Glomerular endothelial cell (primary cell): ENCODE results near the gene CCNYL1. TPM values are rescaled to one million over a fixed set of nuclear protein-coding genes. Genes with fewer than 3 reads are reported as not detected.

Source experiments
- DNase-seq: peaks from one replicate; pipeline ENCODE4 v3.0.0-alpha.2; 2011; ENCODE audit warnings: low read depth, low spot score; ENCODE audit errors: extremely low read depth
- total RNA-seq: library from RNA; depleted of rRNA; stranded (reverse); fragments of >200 nt; gene quantifications from 2 replicates; pipeline ENCODE4 v1.2.3, GENCODE V29; 2015

The CCNYL1 gene
- total RNA-seq, 1 donor from 2014 or later, result 54.1 TPM

DNA sequence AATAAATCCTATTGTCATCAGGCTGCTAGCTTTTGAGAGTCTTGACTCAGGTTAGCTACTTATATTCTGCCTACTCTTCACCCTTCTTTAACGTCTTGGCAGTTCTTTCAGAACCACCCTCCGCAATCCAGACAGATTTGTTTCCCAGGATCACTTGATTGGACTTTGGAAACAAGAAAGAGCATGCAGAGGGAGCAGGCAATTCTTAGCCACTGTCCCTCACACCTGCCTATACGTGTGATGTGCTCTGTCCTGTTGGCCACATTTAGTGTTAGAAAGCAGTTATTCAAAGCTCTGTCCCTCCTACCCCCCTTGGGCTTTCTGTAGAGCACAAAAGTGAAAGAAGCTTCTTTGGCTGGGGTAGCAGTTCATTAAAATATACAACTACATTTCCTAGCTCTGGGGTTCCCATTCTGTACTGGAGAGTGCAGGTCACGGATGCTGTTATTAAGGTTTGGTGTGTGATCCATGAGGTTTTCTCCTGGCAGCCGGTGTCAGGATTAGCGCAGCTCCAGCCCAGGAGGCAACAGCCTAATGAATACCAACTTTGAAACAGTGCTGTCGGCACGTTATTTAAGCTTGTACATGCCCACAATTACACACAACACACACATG, 52.0 kb downstream of the CCNYL1 start:
- DNase-seq, result no peak

DNA sequence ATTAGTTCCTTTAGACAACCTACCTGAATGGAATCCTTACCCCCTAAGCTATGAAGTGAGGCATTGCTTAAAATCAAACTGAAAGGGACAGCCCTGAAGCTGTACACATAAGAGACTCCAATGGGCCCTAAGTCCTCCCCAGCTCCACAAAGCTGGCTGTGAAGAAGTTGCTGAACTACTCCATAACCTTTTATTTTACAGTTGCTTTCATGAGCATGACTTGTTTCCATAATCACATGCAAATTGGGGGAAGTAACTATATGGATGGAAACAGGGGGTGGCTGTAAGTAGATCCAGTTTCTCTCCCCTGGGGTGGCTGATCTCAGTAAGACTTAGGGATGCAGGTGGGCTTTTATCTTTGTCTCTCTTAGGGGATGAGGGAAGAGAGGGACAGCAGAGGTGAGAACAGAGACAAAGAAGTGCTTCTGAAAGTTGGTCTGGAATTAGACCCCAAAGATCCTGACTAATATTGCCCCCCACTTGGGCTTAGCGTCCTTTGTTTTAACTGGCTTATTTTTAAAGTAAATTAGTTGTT, 52.7 kb downstream of the CCNYL1 start:
- no peak for DNase-seq

DNA sequence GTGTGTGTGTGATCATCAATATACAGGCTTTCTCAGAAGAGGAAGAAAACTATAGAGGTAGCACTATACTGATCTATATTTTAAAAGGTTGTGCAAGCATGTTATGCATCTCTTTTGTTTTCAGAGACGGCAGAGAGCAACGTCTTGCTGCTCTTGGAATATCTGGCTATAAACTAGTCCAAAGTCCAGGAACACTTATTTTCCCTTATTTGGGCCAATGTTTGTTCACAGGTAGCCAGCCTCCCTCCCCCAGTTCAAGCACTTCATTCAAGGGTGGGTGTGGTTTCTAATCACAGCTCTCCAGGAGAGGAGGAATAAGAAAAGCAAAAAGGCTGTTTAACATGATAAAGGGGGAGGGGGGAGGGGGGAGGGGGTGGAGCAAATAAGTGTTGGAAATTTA, 54.1 kb downstream of the CCNYL1 start:
- no peak for DNase-seq

DNA sequence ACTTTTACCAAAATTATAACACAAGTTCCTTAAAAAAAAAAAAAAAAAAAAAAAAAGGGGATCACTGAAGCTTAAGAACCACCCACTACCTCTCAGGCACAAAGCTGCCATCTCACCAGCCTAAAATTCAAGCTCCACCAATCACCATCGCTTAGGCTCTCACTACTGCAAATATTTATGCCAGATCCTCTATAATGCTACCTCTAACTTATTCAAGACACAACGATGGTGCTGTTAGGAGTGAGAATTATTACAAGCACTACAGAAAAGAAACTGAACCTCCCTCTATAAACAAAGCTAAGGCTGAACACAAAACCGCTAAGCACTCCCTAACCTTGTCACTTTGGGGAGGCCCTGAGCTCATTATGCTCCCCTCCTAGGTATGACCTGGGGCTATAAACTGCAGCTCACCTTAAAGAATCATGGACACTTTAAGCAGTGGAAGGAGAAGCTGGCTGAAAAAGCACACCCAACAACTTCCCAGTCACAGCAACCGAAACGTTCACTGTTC, 54.7 kb downstream of the CCNYL1 start:
- no peak for DNase-seq

DNA sequence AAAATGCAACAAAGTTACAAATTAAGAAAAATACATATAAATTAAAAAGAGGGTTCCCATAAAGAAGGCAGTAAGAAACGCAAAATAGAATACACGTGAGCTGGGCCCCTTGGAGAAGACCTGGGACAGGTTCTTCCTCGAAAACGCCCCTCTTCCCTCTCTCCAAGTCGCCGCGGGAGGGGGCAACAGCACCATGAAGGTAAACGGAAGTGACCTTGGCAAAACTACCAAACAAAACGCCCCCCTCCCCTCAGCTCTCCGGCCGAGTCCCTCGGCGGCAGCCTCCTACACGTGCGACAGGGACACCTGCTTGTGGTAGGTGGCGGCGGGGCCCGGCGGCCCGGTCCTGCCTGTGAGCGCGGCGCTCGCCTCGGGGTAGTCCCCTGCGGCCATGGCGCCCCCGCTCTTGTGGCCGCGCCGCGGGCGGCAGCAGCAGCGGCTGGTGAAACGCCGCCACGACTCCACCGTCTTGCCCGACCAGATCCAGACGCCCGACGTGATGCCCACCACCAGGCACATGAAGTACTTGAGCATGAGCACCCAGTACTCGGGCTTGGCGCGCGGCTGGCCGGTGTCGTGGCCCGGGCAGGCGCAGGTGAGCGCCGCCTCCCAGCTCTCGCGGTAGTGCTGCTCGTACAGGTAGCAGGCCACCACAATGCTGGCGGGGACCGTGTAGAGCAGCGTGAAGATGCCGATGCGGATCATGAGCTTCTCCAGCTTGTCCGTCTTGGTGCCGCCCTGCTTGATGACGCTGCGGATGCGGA, 55.4 kb downstream of the CCNYL1 start:
- no peak for DNase-seq

DNA sequence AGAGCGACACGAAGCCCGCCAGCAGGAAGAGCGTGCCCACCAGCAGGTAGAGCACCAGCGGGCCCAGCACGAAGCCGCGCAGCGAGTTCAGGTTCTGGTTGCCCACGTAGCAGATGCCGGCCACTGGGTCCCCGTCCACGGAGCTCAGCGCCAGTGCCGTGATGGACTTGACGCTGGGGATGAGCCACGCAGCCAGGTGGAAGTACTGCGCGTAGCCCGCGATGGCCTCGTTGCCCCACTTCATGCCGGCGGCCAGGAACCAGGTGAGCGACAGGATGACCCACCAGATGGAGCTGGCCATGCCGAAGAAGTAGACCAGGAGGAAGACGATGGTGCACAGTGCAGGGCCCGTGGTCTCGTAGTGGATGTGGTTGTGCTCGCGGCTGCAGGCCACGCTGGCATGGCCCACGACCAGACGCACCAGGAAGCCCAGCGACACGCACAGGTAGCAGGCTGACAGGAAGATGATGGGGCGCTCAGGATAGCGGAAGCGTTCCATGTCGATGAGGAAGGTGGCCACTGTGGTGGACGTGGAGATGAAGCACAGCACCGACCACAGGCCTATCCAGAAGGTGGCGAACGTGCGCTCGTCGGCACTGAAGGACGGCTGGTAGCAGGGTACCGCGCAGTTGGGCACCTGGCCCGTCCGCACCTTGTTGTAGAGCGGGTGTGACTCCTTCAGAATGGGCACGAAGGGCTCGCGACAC, 56.2 kb downstream of the CCNYL1 start:
- no peak for DNase-seq

DNA sequence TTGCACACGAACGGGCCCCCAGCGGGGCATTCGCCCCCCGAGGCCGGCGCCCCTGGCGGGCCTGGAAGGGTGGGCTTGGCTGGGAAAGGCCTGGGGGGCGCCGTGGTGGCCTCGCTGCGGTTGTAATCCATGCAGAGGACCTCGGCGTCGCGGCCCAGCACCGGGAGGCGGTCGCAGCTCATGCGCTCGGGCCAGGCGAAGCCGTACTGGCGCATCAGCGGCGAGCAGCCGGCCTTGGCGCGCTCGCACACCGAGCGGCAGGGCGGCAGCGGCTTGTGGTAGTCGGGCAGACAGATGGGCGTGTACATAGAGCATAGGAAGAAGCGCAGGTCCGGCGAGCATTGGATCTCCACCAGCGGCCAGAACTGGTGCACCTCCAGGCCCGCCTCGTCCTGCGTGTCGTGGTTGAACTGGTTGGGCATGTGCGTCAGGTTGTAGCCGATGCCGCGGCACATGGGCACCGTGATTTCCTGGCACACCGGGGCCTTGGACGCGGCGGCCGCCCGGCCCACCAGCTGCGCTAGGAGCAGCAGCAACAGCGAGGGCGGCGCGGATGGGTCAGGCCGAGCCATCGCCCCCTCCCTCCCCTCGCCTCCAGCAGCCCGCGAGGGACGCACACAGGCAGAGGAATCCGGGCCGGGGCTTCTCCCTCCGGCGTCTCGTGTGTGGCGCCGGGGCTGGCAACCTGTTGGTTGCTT, 56.9 kb downstream of the CCNYL1 start:
- no peak for DNase-seq

DNA sequence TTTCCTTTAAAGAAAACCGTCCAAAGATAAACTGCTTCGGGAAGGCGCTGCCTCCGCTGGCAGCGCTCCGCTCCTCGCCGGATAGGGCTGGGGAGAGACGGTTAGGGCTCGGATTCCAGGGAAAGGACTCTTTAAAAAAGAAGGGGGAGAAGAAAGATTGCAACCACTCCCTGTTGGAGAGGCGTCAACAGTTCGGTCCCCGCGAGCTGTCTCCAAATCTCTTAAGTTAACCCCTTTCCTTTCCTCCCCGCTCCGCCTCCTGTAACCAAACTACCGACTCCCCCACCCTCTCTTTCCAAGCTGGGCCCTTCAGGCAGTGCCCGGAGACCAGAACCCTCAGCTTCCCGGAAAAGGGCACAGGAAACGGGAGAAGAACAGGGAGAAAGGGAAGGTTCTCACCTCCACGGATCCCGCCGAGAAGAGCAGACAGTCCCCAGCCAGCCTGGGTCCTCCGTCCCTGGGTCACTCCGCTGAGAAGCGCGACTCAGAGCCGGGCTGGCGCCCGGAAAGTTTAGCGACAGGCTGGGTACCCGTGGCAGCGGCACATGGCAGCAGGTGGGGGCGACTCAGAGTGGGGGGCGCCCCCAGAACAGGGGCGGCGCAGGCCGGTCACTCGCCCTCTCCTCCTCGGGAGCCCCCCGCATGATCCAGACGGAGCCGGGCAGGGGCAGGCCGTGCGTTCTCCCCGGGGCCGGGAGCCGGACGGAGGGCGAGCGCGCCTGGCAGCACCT, 57.6 kb downstream of the CCNYL1 start:
- DNase-seq, result no peak

DNA sequence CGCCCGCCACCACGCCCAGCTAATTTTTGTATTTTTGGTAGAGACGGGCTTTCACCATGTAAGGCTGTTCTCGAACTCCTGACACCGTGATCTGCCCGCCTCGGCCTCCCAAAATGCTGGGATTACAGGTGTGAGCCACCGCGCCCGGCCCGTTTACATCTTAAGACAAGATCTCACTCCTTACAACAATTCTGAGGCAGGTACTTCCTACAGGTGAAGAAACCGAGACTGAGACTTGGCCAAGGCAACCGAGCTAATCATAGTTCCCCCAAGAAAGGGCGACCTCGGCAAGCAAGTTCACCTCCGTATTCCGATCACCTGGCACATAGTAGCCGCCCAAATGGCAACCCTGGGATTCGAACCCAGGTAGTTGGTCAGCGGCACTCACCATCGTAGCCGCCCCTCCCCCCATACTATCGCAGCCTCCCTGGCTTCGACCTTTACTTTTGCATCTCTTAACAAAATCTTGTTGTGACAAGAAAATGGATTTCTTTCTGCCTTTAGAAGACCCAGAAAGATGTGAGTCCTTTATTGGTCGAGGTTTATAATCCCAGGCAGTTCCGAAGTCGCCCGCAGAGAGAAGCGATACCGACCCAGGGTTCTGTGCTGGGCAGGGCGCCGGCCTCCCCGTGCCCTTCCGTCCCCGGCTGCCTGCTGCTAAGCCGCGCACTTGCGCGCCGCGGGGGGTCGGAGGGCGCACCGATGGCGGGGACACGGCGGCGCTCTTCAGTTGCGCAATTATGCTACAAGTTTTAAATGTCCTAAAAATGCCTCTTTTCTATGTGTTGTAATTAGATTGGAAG, 59.4 kb downstream of the CCNYL1 start:
- DNase-seq, result no peak

DNA sequence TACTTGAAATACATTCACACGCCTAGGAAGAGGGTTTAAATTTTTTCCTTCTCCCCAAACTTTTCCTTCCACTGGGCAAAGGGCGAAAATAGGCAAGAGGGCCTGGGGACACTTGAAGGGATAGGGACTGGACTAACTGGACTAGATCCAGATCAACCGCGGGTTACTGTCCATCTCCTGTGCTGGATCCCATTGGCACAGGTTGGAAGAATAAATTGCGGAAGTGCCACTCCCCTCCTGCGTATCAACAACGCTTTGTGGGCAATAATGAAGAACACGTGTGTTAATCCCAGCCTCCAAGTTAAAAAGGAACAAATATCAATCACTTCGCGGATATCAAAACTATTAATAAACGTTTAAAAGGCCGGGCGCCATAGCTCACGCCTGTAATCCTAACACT, 60.0 kb downstream of the CCNYL1 start:
- no peak for DNase-seq

DNA sequence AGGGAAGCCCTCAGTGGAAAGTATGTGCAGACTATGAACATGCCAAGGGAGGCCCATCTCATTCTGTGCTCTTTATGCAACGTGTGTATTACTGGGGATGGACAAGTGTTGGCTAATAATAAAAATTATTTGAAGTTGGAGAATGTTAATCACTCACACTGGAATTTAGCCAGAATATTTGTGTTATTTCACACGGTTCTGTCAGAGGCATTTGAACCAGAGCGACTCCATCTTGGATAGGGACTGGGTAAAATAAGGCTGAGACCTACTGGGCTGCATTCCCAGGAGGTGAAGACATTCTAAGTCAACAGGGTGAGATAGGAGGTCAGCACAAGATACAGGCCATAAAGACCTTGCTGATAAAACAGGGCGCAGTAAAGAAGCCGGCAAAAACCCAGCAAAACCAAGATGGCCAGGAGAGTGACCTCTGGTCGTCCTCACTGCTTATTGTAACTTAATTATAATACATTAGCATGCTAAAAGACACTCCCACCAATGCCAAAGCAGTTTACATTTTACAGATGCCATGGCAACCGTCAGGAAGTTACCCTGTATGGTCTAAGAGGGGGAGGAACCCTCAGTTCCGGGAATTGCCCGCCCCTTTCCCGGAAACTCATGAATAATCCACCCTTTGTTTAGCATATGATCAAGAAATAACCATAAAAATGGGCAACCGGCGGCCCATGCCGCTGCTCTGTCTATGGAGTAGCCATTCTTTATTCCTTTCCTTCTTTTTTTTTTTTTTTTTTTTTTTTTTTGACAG, 60.8 kb downstream of the CCNYL1 start:
- no peak for DNase-seq

DNA sequence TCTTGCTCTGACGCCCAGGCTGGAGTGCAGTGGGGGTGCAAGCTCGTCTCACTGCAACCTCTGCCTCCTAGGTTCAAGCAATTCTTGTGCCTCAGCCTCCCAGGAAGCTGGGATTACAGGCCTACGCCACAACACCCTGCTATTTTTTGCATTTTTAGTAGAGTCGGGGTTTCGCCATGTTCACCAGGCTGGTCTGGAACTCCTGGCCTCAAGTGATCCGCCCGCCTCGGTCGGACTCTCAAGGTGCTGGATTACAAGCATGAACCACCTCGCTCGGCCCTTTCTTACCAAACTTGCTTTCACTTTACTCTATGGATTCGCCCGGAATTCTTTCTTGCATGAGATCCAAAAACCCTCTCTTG, 61.4 kb downstream of the CCNYL1 start:
- DNase-seq, result no peak

DNA sequence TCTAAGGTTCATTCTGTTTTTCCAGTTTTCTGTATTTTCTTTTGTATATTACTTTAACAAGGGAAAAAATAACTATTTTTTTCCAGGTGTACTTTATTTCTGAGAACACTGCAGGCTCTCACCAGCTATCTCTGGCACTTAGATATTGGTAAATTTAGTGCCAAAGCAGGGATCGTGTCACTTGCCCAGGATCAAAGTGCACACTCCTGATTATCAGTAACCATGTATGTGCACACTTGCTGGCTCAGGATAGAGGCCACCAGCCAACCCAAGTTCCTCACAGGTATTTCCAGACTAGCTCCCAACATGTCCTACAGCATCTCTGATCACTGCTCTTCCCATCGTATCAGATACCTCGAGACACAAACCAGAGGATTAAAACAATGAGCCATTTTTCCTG, 64.0 kb downstream of the CCNYL1 start:
- DNase-seq, result no peak

DNA sequence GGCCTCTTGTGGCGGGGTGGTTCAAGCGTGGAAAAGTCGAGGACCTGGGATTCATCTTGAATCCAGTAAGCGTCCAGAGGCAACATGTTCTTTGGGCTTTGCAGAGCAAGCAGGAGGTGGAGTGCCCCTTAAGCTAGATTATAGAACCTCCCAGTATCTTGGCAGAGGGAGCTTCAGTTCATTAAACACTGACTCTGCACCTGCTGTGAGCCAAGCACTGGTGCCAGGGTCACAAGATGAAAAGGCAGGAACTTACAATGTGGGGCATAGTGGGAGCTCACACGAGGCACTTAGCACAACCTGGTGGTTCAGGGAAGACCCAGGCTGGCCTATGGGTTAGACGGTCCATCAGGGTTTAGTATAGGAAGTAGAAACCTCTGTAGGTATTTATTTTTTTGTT, 65.7 kb downstream of the CCNYL1 start:
- no peak for DNase-seq

DNA sequence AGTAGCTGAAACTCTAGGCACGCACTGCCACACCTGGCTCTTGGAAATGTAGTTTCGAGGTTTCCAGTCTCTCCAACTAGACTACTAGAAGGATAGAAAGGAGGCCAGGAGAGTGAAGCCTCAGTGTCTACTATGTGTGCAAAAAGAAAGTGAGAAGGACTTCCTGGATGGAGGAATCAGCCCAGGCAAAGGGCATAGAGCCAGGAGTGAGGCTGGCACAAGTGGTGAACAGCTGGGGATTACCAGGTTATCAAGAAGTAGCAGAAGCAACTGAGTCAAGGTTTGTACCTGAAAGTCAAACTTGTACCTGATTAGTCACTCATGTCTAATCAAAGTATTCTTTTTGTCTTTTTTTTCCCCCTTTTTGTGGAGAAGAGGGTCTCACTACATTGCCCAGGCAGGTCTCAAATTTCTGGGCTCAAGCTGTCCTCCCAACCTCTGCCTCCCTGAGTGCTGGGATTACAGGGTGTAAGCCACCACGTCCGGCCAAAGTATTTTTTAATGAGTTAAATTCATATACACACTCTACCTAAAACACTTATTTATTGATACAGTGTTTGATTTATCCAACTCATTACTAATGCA, 67.0 kb downstream of the CCNYL1 start:
- no peak for DNase-seq

DNA sequence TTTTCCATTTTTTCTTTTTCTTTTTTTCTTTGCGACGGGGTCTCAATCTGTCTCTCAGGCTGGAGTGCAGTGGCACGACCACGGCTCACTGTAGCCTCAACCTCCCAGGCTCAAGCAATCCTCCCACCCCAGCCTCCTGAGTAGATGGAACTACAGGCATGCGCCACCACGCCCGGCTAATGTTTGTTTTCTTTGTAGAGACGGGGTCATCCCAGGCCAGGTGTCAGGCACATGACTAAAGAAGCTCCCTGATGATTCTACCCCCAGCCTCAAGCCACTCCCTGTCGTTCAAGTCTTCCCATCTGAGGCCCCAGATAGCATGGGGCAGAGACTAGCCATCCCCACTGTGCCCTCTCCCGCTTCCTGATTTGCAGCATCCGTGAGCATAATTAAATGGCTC, 68.1 kb downstream of the CCNYL1 start:
- no peak for DNase-seq

DNA sequence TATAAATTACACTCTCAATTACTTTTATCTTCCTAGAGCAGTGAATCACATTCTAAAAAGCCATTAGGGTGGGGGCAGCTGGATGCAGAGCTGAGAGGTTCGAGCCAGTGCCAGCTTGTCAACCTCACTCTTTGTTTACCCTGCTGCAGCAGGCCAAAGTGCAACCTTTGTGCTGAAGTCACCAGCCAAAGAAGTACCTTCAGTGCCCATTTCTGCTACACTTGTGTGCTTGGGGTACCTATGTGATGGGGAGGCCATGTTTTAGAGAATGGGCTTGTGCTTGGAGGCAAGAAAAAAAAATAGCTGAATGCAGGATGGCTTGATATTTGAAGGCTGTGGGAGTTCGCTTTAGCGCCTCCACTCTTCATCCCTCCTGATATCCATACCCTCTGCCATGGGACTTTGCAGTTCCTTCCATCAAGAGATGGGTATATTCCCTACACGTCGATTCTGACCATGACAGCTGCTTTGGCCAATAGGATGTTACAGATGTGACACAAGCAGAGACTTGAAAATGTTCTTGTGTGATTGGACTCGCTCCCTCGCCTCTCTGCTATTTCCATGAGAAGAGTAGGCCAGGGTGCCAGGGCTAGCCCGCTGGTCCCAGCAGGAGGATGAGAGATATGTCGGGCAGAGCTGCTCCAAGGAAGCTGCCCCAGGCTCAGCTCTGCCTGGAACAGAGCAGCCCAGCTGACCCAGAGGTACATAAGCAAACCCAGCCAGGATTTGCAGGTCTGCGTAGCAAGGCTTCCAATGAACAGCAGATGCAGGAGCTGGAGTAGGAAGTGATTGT, 71.0 kb downstream of the CCNYL1 start:
- no peak for DNase-seq

DNA sequence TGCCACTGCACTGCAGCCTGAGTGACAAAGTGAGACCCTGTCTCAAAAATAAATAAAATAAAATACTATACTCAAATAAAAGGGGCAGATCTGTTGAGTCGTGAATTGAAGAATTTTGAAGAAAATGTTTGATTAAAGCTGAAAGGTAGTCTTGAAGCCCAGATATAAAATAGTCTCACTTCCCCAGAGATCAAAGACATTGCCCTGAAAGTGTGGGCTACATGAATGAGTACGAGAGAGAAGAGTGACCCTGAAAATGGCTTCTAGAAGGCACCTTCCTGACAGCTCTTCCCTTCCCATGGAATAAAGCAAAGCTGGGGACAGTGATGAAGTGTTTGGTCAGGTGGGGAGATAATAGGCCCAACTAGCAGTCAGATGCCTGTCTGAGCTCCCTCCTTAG, 72.1 kb downstream of the CCNYL1 start:
- no peak for DNase-seq
